NAMALWA (cell line): ENCODE measurements around the gene NAA80.

Experiments used
- DNase-seq: peaks from one replicate; pipeline ENCODE4 v3.0.0-alpha.2; 2015; ENCODE audit warnings: low spot score

Gene NAA80

GRCh38 chr3:50298836-50299637 lies at the start of gene NAA80, which contains the start of gene HYAL3:
Gene NAA80 (minus strand): TSS chr3:50299405. CDS start chr3:50297463, 1,942 bp downstream.
Gene HYAL3 (minus strand): TSS chr3:50299405. CDS start chr3:50295602, 3,803 bp downstream.
- peak; percentile 95 for DNase-seq

- DNase-seq, result peak; percentile 76
Measured at GRCh38 chr3:50347187-50347813, 48.1 kb upstream of the NAA80 start.

GRCh38 chr3:50345586-50346234 lies 46.5 kb upstream of the NAA80 start, which contains the start of gene ZMYND10:
Gene ZMYND10 (minus strand): TSS chr3:50345732. CDS start chr3:50345579, 153 bp downstream.
- DNase-seq, result peak; percentile 50

GRCh38 chr3:50345008-50345407 lies 45.8 kb upstream of the NAA80 start:
- DNase-seq, result no peak

- no peak for DNase-seq
Measured at GRCh38 chr3:50342813-50343633, 43.8 kb upstream of the NAA80 start.

- no peak for DNase-seq
Measured at GRCh38 chr3:50341996-50342650, 42.9 kb upstream of the NAA80 start.

GRCh38 chr3:50341537-50341936 lies 42.3 kb upstream of the NAA80 start:
- DNase-seq, result no peak

GRCh38 chr3:50340448-50341329 lies 41.5 kb upstream of the NAA80 start, which contains the start of gene RASSF1:
Gene RASSF1 (minus strand): TSS chr3:50340836. CDS start chr3:50340805, 31 bp downstream.
- no peak for DNase-seq

- DNase-seq, result no peak
Measured at GRCh38 chr3:50340147-50340447, 40.9 kb upstream of the NAA80 start.

- DNase-seq, result no peak
Measured at GRCh38 chr3:50339485-50340146, 40.4 kb upstream of the NAA80 start.

- no peak for DNase-seq
Measured at GRCh38 chr3:50338965-50339364, 39.8 kb upstream of the NAA80 start.

GRCh38 chr3:50337175-50337861 lies 38.1 kb upstream of the NAA80 start:
- peak; percentile 93 for DNase-seq

GRCh38 chr3:50336452-50337174 lies 37.4 kb upstream of the NAA80 start:
- no peak for DNase-seq

GRCh38 chr3:50334339-50335075 lies 35.3 kb upstream of the NAA80 start:
- DNase-seq, result no peak

- no peak for DNase-seq
Measured at GRCh38 chr3:50333744-50334328, 34.6 kb upstream of the NAA80 start.

GRCh38 chr3:50331364-50331907 lies 32.2 kb upstream of the NAA80 start:
- no peak for DNase-seq

GRCh38 chr3:50330330-50330729 lies 31.1 kb upstream of the NAA80 start:
- no peak for DNase-seq
